GM23338 (cell line): ENCODE results near the gene CHCHD10. TPM values are rescaled to one million over a fixed set of nuclear protein-coding genes. Genes with fewer than 3 reads are reported as not detected.

Experiments
- ATAC-seq: fragments of 200-7000 bp; cut with Tn5 transposase; 3 replicates; pipeline ENCODE4 v1.9.1; 2020
- DNase-seq: peaks from one replicate; pipeline ENCODE4 v3.0.0-alpha.2; 2015; ENCODE audit warnings: low spot score
- H2AFZ ChIP-seq: fragments of 200-600 bp; sonication (generic); 2 replicates; pipeline ENCODE4 v1.8.0; 2016; ENCODE audit warnings: antibody characterized with exemption, mild to moderate bottlenecking, moderate library complexity
- H3F3A ChIP-seq: fragments of 200-600 bp; sonication (generic); replicated peaks from 2 replicates; pipeline ENCODE4 v1.8.0; 2017; ENCODE audit warnings: antibody characterized with exemption, mixed run types, low read depth
- H3K27ac ChIP-seq: fragments of 200-600 bp; sonication (generic); 2 replicates; pipeline ENCODE4 v1.6.1; 2016; ENCODE audit warnings: low read depth
- H3K27me3 ChIP-seq: fragments of 200-600 bp; sonication (generic); 2 replicates; pipeline ENCODE4 v1.8.0; 2016; ENCODE audit warnings: mild to moderate bottlenecking, mixed run types, moderate library complexity; ENCODE audit not compliant: insufficient read depth
- H3K36me3 ChIP-seq: fragments of 200-600 bp; sonication (generic); 2 replicates; pipeline ENCODE4 v1.8.0; 2016; ENCODE audit warnings: mild to moderate bottlenecking; ENCODE audit not compliant: insufficient read depth
- H3K4me1 ChIP-seq: fragments of 200-600 bp; sonication (generic); 2 replicates; pipeline ENCODE4 v1.8.0; 2016; ENCODE audit warnings: mild to moderate bottlenecking, moderate library complexity; ENCODE audit not compliant: insufficient read depth
- H3K4me2 ChIP-seq: fragments of 200-600 bp; sonication (generic); 2 replicates; pipeline ENCODE4 v1.7.1; 2017; ENCODE audit warnings: mixed run types
- H3K4me3 ChIP-seq: fragments of 200-600 bp; sonication (generic); 2 replicates; pipeline ENCODE4 v1.6.1; 2016; ENCODE audit warnings: mixed run types
- H3K79me2 ChIP-seq: fragments of 200-600 bp; sonication (generic); replicated peaks from 2 replicates; pipeline ENCODE4 v1.8.0; 2017; ENCODE audit warnings: mild to moderate bottlenecking; ENCODE audit not compliant: insufficient read depth
- H3K9me2 ChIP-seq: fragments of 200-600 bp; sonication (generic); 2 replicates; pipeline ENCODE4 v1.8.0; 2017; ENCODE audit not compliant: insufficient read depth
- H4K20me1 ChIP-seq: fragments of 200-600 bp; sonication (generic); replicated peaks from 2 replicates; pipeline ENCODE4 v1.8.0; 2017; ENCODE audit warnings: mild to moderate bottlenecking; ENCODE audit not compliant: insufficient read depth
- H3K27ac Mint-ChIP-seq: 2 replicates; pipeline ENCODE4 v1.8.0; 2020; ENCODE audit warnings: inconsistent platforms, mild to moderate bottlenecking, moderate library complexity, mixed read lengths
- H3K27me3 Mint-ChIP-seq: 3 replicates; pipeline ENCODE4 v1.8.0; 2022; ENCODE audit warnings: low read depth, mild to moderate bottlenecking, moderate library complexity, mixed read lengths, inconsistent platforms; ENCODE audit not compliant: insufficient read depth, poor library complexity
- H3K36me3 Mint-ChIP-seq: 3 replicates; pipeline ENCODE4 v1.8.0; 2021; ENCODE audit warnings: low read depth, mild to moderate bottlenecking, inconsistent platforms, moderate library complexity, mixed read lengths
- H3K4me1 Mint-ChIP-seq: 3 replicates; pipeline ENCODE4 v1.8.0; 2020; ENCODE audit warnings: mild to moderate bottlenecking, inconsistent platforms, mixed read lengths
- H3K4me3 Mint-ChIP-seq: 3 replicates; pipeline ENCODE4 v1.8.0; 2021; ENCODE audit warnings: moderate library complexity, mild to moderate bottlenecking, inconsistent platforms, mixed read lengths
- H3K9me3 Mint-ChIP-seq: 3 replicates; pipeline ENCODE4 v1.8.0; 2020; ENCODE audit warnings: moderate library complexity, mild to moderate bottlenecking, inconsistent platforms, mixed read lengths
- CREB1 ChIP-seq: fragments of 250-450 bp; sonication (Bioruptor Pico); IDR thresholded peaks from 2 replicates; pipeline ENCODE4 v1.5.0; 2020; ENCODE audit warnings: low read depth, mild to moderate bottlenecking, moderate library complexity
- CTCF ChIP-seq, 2 experiments: fragments of 200-600 bp in 1 of 2; sonication (generic) in 1 of 2; conservative IDR thresholded peaks; 2 replicates each; pipeline versions ENCODE4 v1.5.1 to v1.6.1; 2016 to 2017; ENCODE audit warnings: antibody characterized with exemption in 2 of 2, low read depth in 2 of 2, mild to moderate bottlenecking in 2 of 2, moderate library complexity in 1 of 2
- ETS1 ChIP-seq: IDR thresholded peaks from 2 replicates; pipeline ENCODE4 v1.6.1; 2016; ENCODE audit warnings: antibody characterized with exemption
- EZH2 ChIP-seq: fragments of 200-600 bp; sonication (generic); IDR thresholded peaks from one replicate; pipeline ENCODE4 v1.8.0; 2017; ENCODE audit warnings: antibody characterized with exemption, mild to moderate bottlenecking, low read depth; ENCODE audit not compliant: unreplicated experiment
- JUNB ChIP-seq: IDR thresholded peaks from one replicate; pipeline ENCODE4 v1.6.1; 2016; ENCODE audit warnings: antibody characterized with exemption; ENCODE audit not compliant: unreplicated experiment
- NANOG ChIP-seq: IDR thresholded peaks from 2 replicates; pipeline ENCODE4 v1.6.1; 2016; ENCODE audit warnings: antibody characterized with exemption, borderline replicate concordance
- POLR2AphosphoS5 ChIP-seq: IDR thresholded peaks from 2 replicates; pipeline ENCODE4 v1.6.1; 2016; ENCODE audit warnings: antibody characterized with exemption, low read depth
- REST ChIP-seq: IDR thresholded peaks from one replicate; pipeline ENCODE4 v1.6.1; 2018; ENCODE audit warnings: antibody characterized with exemption; ENCODE audit not compliant: unreplicated experiment
- polyA plus RNA-seq: library from polyadenylated mRNA; unstranded; fragments of >200 nt; fragmentation: Nextera tagmentation; extraction: Ambion mirVana; gene quantifications from 2 replicates; pipeline ENCODE4 v1.2.1, GENCODE V29; 2016
- total RNA-seq: library from RNA; depleted of rRNA; stranded (reverse); fragments of >200 nt; shearing (Covaris generic); gene quantifications from 2 replicates; pipeline ENCODE4 v1.2.3, GENCODE V29; 2014

CHCHD10 gene
- total and polyA plus RNA-seq, 2 experiments from 2014 or later: 11.4 to 101 TPM

- H3K9me2 ChIP-seq: no peaks in the 10 kb centered on the region
- Mint-ChIP-seq H3K27ac (no peak overlapping the region), H3K36me3 (no peaks in the 10 kb centered on the region), H3K27me3 (peaks cover 13% of the 10 kb centered on the region), H3K4me1 (peaks cover 27% of the 10 kb centered on the region), H3K4me3 (no peak overlapping the region), H3K9me3 (no peaks in the 10 kb centered on the region)
- no peaks in the 10 kb centered on the region for H3K27me3 ChIP-seq
- no peak overlapping the region for H3K27ac ChIP-seq
- H2AFZ ChIP-seq: no peak overlapping the region
- no peak for DNase-seq
- H3K79me2 ChIP-seq: no peaks in the 10 kb centered on the region
- H3K4me1 ChIP-seq: peaks cover 13% of the 10 kb centered on the region; the same call in 1 of the 2 replicates
- no peaks in the 10 kb centered on the region for H3F3A ChIP-seq
- TF ChIP-seq CREB1 (no peak), POLR2AphosphoS5 (no peak), EZH2 (no peak), ETS1 (no peak), REST (no peak), NANOG (no peak), CTCF (conservative IDR thresholded peaks at IDR 0.05; ENCODE audit: low read depth in 2 of 2) (no peak), JUNB (no peak)
- H3K4me3 ChIP-seq: no peak overlapping the region
- H3K36me3 ChIP-seq: no peaks in the 10 kb centered on the region
- H4K20me1 ChIP-seq: no peaks in the 10 kb centered on the region
- no peak for ATAC-seq
- no peak overlapping the region for H3K4me2 ChIP-seq
These were observed 12.7 kb downstream of the CHCHD10 start for GRCh38 chr22:23754980-23755636.
